ENCODE measurements around the gene BOK. TPM values are rescaled to one million over a fixed set of nuclear protein-coding genes. Genes with fewer than 3 reads are reported as not detected.
"Not testable (repeated sequence)": the region's sequence is repeated elsewhere in the genome, so short reads cannot be mapped to it uniquely, and the experiment has no call there.

BOK gene
- total and polyA plus RNA-seq, 2 donors, result 2.5 to 5.1 TPM

- Histone ChIP-seq H3K4me3 (ENCODE audit: low read length in 2 of 2) (no peak overlapping the region), H3K4me1 (ENCODE audit: control insufficient read depth in 2 of 2, insufficient read depth in 2 of 2, low read length in 2 of 2) (peaks cover 0 to 2% of the 10 kb centered on the region in 2 donors), H3K36me3 (ENCODE audit: control insufficient read depth in 2 of 2, insufficient read depth in 2 of 2, low read length in 1 of 2) (no peaks in the 10 kb centered on the region), H3K27ac (ENCODE audit: low read depth in 1 of 2, low read length in 1 of 2) (no peak overlapping the region), H3K27me3 (ENCODE audit: control insufficient read depth in 2 of 2, insufficient read depth in 1 of 2, low read length in 1 of 2) (peaks cover 37 to 42% of the 10 kb centered on the region in 2 donors), H3K9me3 (ENCODE audit: control insufficient read depth in 2 of 2, insufficient read depth in 1 of 2, low read length in 1 of 2) (peaks cover 0 to 1% of the 10 kb centered on the region in 2 donors)
- WGBS, result 80% methylated on average over 23 of the region's 23 CpGs
- no peak for DNase-seq (ENCODE audit: low read depth in 6 of 9, low spot score in 9 of 9)
Measured at GRCh38 chr2:241562269-241562891, 3.8 kb downstream of the BOK start.

GRCh38 chr2:241563031-241563507 lies 4.5 kb downstream of the BOK start:
- Histone ChIP-seq H3K27ac (ENCODE audit: low read depth in 1 of 2, low read length in 1 of 2) (no peak overlapping the region), H3K27me3 (ENCODE audit: control insufficient read depth in 2 of 2, insufficient read depth in 1 of 2, low read length in 1 of 2) (peaks cover 30 to 35% of the 10 kb centered on the region in 2 donors), H3K36me3 (ENCODE audit: control insufficient read depth in 2 of 2, insufficient read depth in 2 of 2, low read length in 1 of 2) (no peaks in the 10 kb centered on the region), H3K4me3 (ENCODE audit: low read length in 2 of 2) (no peak overlapping the region), H3K9me3 (ENCODE audit: control insufficient read depth in 2 of 2, insufficient read depth in 1 of 2, low read length in 1 of 2) (peaks cover 0 to 1% of the 10 kb centered on the region in 2 donors), H3K4me1 (ENCODE audit: control insufficient read depth in 2 of 2, insufficient read depth in 2 of 2, low read length in 2 of 2) (peaks cover 0 to 2% of the 10 kb centered on the region in 2 donors)
- 89% methylated on average over 13 of the region's 13 CpGs for WGBS
- no peak for DNase-seq (ENCODE audit: low read depth in 6 of 9, low spot score in 9 of 9)

DNA sequence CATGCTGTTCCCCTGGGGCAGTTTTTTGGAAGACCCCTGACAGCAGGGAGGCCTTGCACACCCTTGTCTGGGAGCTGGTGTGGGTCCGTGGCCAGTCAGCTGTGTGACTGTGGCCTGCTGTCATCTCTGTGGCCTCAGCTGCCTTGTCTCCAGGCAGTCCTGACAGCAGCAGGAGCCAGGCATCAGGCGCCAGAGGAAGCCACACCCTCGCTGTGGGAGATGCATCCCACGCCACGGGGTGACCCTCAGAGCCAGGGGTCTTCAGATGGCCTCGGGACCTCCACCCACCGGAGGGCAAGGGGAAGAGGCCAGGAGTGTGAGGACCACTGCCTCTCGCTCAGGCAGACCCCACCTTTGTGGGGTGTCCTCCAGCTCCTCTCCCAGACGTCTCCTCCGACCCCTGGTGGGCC lies 5.0 kb downstream of the BOK start:
- DNase-seq (ENCODE audit: low read depth in 6 of 9, low spot score in 9 of 9), result no peak
- Histone ChIP-seq H3K4me3 (ENCODE audit: low read length in 2 of 2) (no peak overlapping the region), H3K4me1 (ENCODE audit: control insufficient read depth in 2 of 2, insufficient read depth in 2 of 2, low read length in 2 of 2) (peaks cover 0 to 2% of the 10 kb centered on the region in 2 donors)

DNA sequence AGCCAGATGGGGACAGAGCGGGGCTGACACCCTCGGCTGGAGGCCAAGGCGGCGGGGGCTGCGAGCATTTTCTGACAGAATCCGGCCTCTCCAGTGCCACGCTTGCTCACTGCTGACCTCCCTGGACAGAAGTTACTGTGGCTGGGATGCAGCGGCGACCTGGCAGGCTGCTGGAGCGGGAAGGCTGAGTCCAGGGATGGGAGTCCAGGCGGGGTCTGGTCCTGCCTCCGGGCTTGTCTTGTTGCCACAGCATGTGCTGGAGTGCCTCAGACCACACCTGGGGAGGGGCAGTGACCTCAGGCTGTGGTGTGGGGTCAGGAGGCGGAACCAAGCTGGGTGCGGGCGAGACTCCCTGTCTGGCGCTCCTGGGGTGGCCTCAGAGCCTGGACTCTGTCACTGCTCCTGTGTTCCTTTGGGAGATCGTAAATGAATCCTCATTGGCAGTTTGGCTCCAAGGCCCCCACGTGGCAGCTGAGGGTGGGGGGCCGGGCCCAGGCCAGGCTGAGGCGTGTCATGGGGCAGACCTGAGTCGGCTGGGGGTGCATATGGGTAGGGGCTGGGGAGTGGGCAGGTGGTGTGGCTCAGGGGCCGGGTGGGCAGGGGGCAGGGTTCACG lies 5.5 kb downstream of the BOK start:
- Histone ChIP-seq H3K27me3 (ENCODE audit: control insufficient read depth in 2 of 2, insufficient read depth in 1 of 2, low read length in 1 of 2) (peaks cover 20 to 25% of the 10 kb centered on the region in 2 donors), H3K36me3 (ENCODE audit: control insufficient read depth in 2 of 2, insufficient read depth in 2 of 2, low read length in 1 of 2) (no peaks in the 10 kb centered on the region), H3K4me3 (ENCODE audit: low read length in 2 of 2) (no peak overlapping the region), H3K27ac (ENCODE audit: low read depth in 1 of 2, low read length in 1 of 2) (no peak overlapping the region), H3K9me3 (ENCODE audit: control insufficient read depth in 2 of 2, insufficient read depth in 1 of 2, low read length in 1 of 2) (peaks cover 0 to 1% of the 10 kb centered on the region in 2 donors), H3K4me1 (ENCODE audit: control insufficient read depth in 2 of 2, insufficient read depth in 2 of 2, low read length in 2 of 2) (peaks cover 0 to 2% of the 10 kb centered on the region in 2 donors)
- 93% methylated on average over 23 of the region's 23 CpGs for WGBS
- no peak for DNase-seq (ENCODE audit: low read depth in 6 of 9, low spot score in 9 of 9)

More for the DNA sequence above, 5.0 kb downstream of the BOK start:
- H3K27ac ChIP-seq (ENCODE audit: low read depth in 1 of 2, low read length in 1 of 2), result no peak overlapping the region
- WGBS, result 91% methylated on average over 10 of the region's 10 CpGs
- H3K9me3 ChIP-seq (ENCODE audit: control insufficient read depth in 2 of 2, insufficient read depth in 1 of 2, low read length in 1 of 2), result peaks cover 0 to 1% of the 10 kb centered on the region in 2 donors
- peaks cover 25 to 30% of the 10 kb centered on the region in 2 donors for H3K27me3 ChIP-seq (ENCODE audit: control insufficient read depth in 2 of 2, insufficient read depth in 1 of 2, low read length in 1 of 2)
- no peaks in the 10 kb centered on the region for H3K36me3 ChIP-seq (ENCODE audit: control insufficient read depth in 2 of 2, insufficient read depth in 2 of 2, low read length in 1 of 2)

GRCh38 chr2:241564596-241565410 lies 6.3 kb downstream of the BOK start:
- no peak overlapping the region for H3K4me3 ChIP-seq (ENCODE audit: low read length in 2 of 2)
- no peak overlapping the region for H3K27ac ChIP-seq (ENCODE audit: low read depth in 1 of 2, low read length in 1 of 2)
- 94% methylated on average over 36 of the region's 36 CpGs for WGBS
- H3K9me3 ChIP-seq (ENCODE audit: control insufficient read depth in 2 of 2, insufficient read depth in 1 of 2, low read length in 1 of 2), result peaks cover 0 to 1% of the 10 kb centered on the region in 2 donors
- DNase-seq (ENCODE audit: low read depth in 6 of 9, low spot score in 9 of 9), result no peak
- peaks cover 12 to 18% of the 10 kb centered on the region in 2 donors for H3K27me3 ChIP-seq (ENCODE audit: control insufficient read depth in 2 of 2, insufficient read depth in 1 of 2, low read length in 1 of 2)
- H3K36me3 ChIP-seq (ENCODE audit: control insufficient read depth in 2 of 2, insufficient read depth in 2 of 2, low read length in 1 of 2), result no peaks in the 10 kb centered on the region
- no peaks in the 10 kb centered on the region for H3K4me1 ChIP-seq (ENCODE audit: control insufficient read depth in 2 of 2, insufficient read depth in 2 of 2, low read length in 2 of 2)

GRCh38 chr2:241565411-241565810 lies 6.9 kb downstream of the BOK start:
- Histone ChIP-seq H3K27me3 (ENCODE audit: control insufficient read depth in 2 of 2, insufficient read depth in 1 of 2, low read length in 1 of 2) (peaks cover 6 to 12% of the 10 kb centered on the region in 2 donors), H3K4me1 (ENCODE audit: control insufficient read depth in 2 of 2, insufficient read depth in 2 of 2, low read length in 2 of 2) (no peaks in the 10 kb centered on the region), H3K9me3 (ENCODE audit: control insufficient read depth in 2 of 2, insufficient read depth in 1 of 2, low read length in 1 of 2) (peaks cover 0 to 1% of the 10 kb centered on the region in 2 donors), H3K36me3 (ENCODE audit: control insufficient read depth in 2 of 2, insufficient read depth in 2 of 2, low read length in 1 of 2) (no peaks in the 10 kb centered on the region), H3K27ac (ENCODE audit: low read depth in 1 of 2, low read length in 1 of 2) (no peak overlapping the region), H3K4me3 (ENCODE audit: low read length in 2 of 2) (no peak overlapping the region)
- WGBS, result 85% methylated on average over 10 of the region's 10 CpGs
- DNase-seq (ENCODE audit: low read depth in 6 of 9, low spot score in 9 of 9), result no peak

GRCh38 chr2:241566021-241566420 lies 7.5 kb downstream of the BOK start:
- DNase-seq (ENCODE audit: low read depth in 6 of 9, low spot score in 9 of 9); H3K4me1 ChIP-seq (ENCODE audit: control insufficient read depth in 2 of 2, insufficient read depth in 2 of 2, low read length in 2 of 2); H3K4me3 ChIP-seq (ENCODE audit: low read length in 2 of 2); H3K27me3 ChIP-seq (ENCODE audit: control insufficient read depth in 2 of 2, insufficient read depth in 1 of 2, low read length in 1 of 2); H3K27ac ChIP-seq (ENCODE audit: low read depth in 1 of 2, low read length in 1 of 2); H3K36me3 ChIP-seq (ENCODE audit: control insufficient read depth in 2 of 2, insufficient read depth in 2 of 2, low read length in 1 of 2); H3K9me3 ChIP-seq (ENCODE audit: control insufficient read depth in 2 of 2, insufficient read depth in 1 of 2, low read length in 1 of 2): not testable (repeated sequence)
- 94% methylated on average over 11 of the region's 11 CpGs for whole genome bisulfite sequencing

DNA sequence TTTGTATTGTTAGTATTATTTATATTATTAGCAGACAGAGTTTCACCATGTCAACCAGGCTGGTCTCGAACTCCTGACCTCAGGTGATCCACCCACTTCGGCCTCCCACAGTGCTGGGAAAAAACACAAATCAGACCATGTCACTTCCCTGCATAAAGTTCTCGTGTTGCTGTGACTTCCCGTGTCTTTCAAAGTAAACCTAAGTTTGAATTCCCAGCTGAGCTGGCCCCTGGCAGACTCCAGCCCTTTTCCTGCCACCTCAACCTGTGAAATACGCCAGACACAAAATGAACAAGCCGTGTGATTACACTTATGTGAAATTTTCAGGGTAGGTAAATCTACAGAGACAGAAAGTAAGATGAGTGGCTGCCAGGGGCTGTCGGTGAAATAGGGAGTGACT lies 7.9 kb downstream of the BOK start:
- H3K36me3 ChIP-seq (ENCODE audit: control insufficient read depth in 2 of 2, insufficient read depth in 2 of 2, low read length in 1 of 2), result no peaks in the 10 kb centered on the region
- no peak for DNase-seq (ENCODE audit: low read depth in 6 of 9, low spot score in 9 of 9)
- WGBS, result 86% methylated on average over 7 of the region's 7 CpGs

DNA sequence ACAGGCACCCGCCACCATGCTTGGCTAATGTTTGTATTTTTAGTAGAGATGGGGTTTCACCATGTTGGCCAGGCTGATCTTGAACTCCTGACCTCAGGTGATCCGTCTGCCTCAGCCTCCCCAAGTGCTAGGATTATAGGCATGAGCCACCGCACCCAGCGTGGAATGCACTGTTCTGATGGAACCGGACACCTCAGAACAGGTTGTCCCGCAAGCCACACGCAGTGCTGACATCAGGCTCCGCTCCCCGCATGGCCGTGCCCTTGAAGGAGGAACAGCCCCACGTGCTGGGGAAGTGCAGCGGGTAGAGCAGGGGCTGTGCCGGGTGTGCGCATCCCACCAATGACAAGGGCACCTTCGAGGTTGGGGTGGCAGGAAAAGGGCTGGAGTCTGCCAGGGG lies 8.7 kb downstream of the BOK start:
- H3K9me3 ChIP-seq (ENCODE audit: control insufficient read depth in 2 of 2, insufficient read depth in 1 of 2, low read length in 1 of 2); H3K27ac ChIP-seq (ENCODE audit: low read depth in 1 of 2, low read length in 1 of 2); H3K36me3 ChIP-seq (ENCODE audit: control insufficient read depth in 2 of 2, insufficient read depth in 2 of 2, low read length in 1 of 2); DNase-seq (ENCODE audit: low read depth in 6 of 9, low spot score in 9 of 9); H3K4me3 ChIP-seq (ENCODE audit: low read length in 2 of 2); H3K4me1 ChIP-seq (ENCODE audit: control insufficient read depth in 2 of 2, insufficient read depth in 2 of 2, low read length in 2 of 2); H3K27me3 ChIP-seq (ENCODE audit: control insufficient read depth in 2 of 2, insufficient read depth in 1 of 2, low read length in 1 of 2): not testable (repeated sequence)
- WGBS, result 95% methylated on average over 15 of the region's 15 CpGs

More for the DNA sequence above, 7.9 kb downstream of the BOK start:
- Histone ChIP-seq H3K27me3 (ENCODE audit: control insufficient read depth in 2 of 2, insufficient read depth in 1 of 2, low read length in 1 of 2) (peaks cover 0 to 4% of the 10 kb centered on the region in 2 donors), H3K9me3 (ENCODE audit: control insufficient read depth in 2 of 2, insufficient read depth in 1 of 2, low read length in 1 of 2) (peaks cover 0 to 1% of the 10 kb centered on the region in 2 donors), H3K27ac (ENCODE audit: low read depth in 1 of 2, low read length in 1 of 2) (no peak overlapping the region), H3K4me1 (ENCODE audit: control insufficient read depth in 2 of 2, insufficient read depth in 2 of 2, low read length in 2 of 2) (no peaks in the 10 kb centered on the region), H3K4me3 (ENCODE audit: low read length in 2 of 2) (no peak overlapping the region)
